Gastroesophageal sphincter (tissue), 4 donors: ENCODE data around the gene UPF3A. TPM values are rescaled to one million over a fixed set of nuclear protein-coding genes. Genes with fewer than 3 reads are reported as not detected.
"Not testable (repeated sequence)": the region's sequence is repeated elsewhere in the genome, so short reads cannot be mapped to it uniquely, and the experiment has no call there.

Source experiments
- ATAC-seq: fragments of 150-250 bp; one replicate; pipeline ENCODE4 v1.9.1; 2016; ENCODE audit warnings: mild to moderate bottlenecking, moderate library complexity
- H3K27ac ChIP-seq, 4 donors: fragments of 200-600 bp; sonication (generic) in 3 of 4; 1 replicate in 3 of 4; 2 replicates in 1 of 4; pipeline ENCODE4 v1.5.1; 2016 to 2019
- H3K27me3 ChIP-seq: fragments of 200-600 bp; sonication (generic); one replicate; pipeline ENCODE4 v1.5.1; 2019
- H3K36me3 ChIP-seq, 2 donors: fragments of 200-600 bp; sonication (generic); one replicate each; pipeline ENCODE4 v1.5.1; 2019; ENCODE audit warnings: control low read depth in 1 of 2
- H3K4me1 ChIP-seq, 3 donors: fragments of 200-600 bp; sonication (generic); 1 replicate in 2 of 3; 2 replicates in 1 of 3; pipeline ENCODE4 v1.5.1; 2016 to 2019; ENCODE audit warnings: control low read depth in 2 of 3
- H3K4me3 ChIP-seq, 2 donors: fragments of 200-600 bp; sonication (generic); one replicate each; pipeline ENCODE4 v1.5.1; 2019; ENCODE audit warnings: mild to moderate bottlenecking in 1 of 2, moderate library complexity in 1 of 2
- H3K9me3 ChIP-seq, 3 donors: fragments of 200-600 bp; sonication (generic); one replicate each; pipeline ENCODE4 v1.5.1; 2017 to 2019; ENCODE audit warnings: control low read depth in 2 of 3
- CTCF ChIP-seq, 4 experiments: fragments of 200-600 bp in 2 of 4; fragments of 450-650 bp in 2 of 4; sonication (generic) in 1 of 4; IDR thresholded peaks; one replicate each; pipeline ENCODE4 v1.5.1; 2017 to 2019; ENCODE audit warnings: antibody characterized with exemption in 4 of 4, mild to moderate bottlenecking in 2 of 4, moderate library complexity in 2 of 4
- EP300 ChIP-seq: sonication (generic); formaldehyde crosslinking; IDR thresholded peaks from one replicate; pipeline ENCODE4 v1.6.1; 2017; ENCODE audit warnings: antibody characterized with exemption, mild to moderate bottlenecking
- POLR2A ChIP-seq, 2 donors: fragments of 450-650 bp; IDR thresholded peaks; one replicate each; pipeline ENCODE4 v1.6.1; 2017; ENCODE audit warnings: antibody characterized with exemption in 2 of 2, mild to moderate bottlenecking in 2 of 2, moderate library complexity in 1 of 2
- POLR2AphosphoS5 ChIP-seq: sonication (generic); formaldehyde crosslinking; IDR thresholded peaks from one replicate; pipeline ENCODE4 v1.6.1; 2017; ENCODE audit warnings: antibody characterized with exemption
- WGBS, 2 donors: methylation state at CpG; one replicate each; pipeline ENCODE4 v1.1.5; 2018; ENCODE audit warnings: low coverage in 1 of 2; 5-methylcytosine and 5-hydroxymethylcytosine counted together
- total RNA-seq, 4 donors: library from RNA; depleted of rRNA; stranded (reverse); fragments of >200 nt; gene quantifications; one replicate each; pipeline ENCODE4 v1.1.0, GENCODE V29; 2016

UPF3A gene
- total RNA-seq, 4 donors from 2014 or later: 31.0 to 40.0 (median 37.9) TPM

DNA sequence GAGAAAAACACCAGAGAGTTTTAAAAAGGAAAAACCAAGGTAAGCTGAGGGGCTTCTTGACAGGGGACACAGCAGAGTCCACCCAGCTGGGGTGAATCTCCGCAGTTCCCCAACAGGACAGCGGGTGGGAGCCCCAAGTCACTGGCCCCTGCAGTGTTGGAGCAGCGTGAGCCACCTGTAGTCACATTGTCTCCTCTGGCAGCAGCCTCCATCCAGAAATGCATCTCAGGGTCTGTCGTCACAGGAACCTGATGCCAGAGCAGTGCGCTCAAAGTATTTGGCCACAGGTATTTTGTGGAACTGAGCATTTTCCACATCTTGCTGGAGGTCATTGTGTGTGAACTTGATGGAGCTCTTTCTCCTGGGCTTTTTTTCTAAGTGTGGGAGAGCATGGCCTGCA is 57.6 kb downstream of the UPF3A start:
- peaks cover 11% of the 10 kb centered on the region for H3K27me3 ChIP-seq
- H3K36me3 ChIP-seq: no peaks in the 10 kb centered on the region
- no peak overlapping the region for H3K27ac ChIP-seq
- H3K4me3 ChIP-seq: no peak overlapping the region
- TF ChIP-seq CTCF (IDR thresholded peaks at IDR 0.05) (no peak), POLR2AphosphoS5 (no peak), EP300 (no peak), POLR2A (IDR thresholded peaks at IDR 0.05) (no peak)
- no peak for ATAC-seq
- 90% methylated on average over 2 of the region's 5 CpGs; no CpG with 5 or more reads in 1 of the 2 donors for WGBS, 2 donors
- H3K4me1 ChIP-seq: no peaks in the 10 kb centered on the region
- no peaks in the 10 kb centered on the region for H3K9me3 ChIP-seq

DNA sequence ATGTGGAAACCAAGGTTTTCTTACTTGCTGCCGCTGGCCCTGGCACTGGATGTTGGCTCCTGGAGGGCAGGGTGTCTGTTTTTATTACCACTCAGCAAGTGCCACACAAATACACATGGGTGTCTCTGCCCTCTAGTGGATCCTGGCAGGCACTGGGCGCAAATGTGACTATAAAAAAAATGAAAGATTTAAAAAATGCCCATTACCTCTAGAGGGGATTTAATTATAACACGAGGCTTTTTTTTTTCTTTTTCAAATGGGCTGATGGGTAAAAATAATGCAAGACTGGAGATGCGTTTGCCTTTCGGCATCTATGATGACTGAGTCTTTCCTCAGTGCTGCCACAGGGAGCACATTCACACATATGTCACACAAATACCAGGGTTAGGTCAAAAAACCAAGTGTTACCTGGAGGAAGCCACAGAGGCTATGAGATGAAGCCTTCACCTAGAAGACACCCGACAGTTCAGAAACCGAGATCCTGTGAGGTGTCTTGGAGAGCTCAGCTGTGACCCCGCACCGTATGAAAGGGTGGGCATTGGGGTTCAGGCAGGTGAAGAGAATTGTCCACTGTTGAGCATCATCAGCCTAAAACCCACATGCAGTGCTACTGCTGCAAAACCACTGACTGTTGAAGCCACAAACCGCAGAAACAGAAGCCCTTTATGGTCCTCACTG is 58.6 kb downstream of the UPF3A start:
- Histone ChIP-seq H3K27me3 (peaks cover 11% of the 10 kb centered on the region), H3K4me3 (no peak overlapping the region), H3K4me1 (no peaks in the 10 kb centered on the region), H3K36me3 (no peaks in the 10 kb centered on the region), H3K9me3 (no peaks in the 10 kb centered on the region), H3K27ac (no peak overlapping the region)
- ATAC-seq: no peak
- 42 to 49% methylated on average over 6 to 10 of the region's 10 CpGs for WGBS, 2 donors
- TF ChIP-seq CTCF (IDR thresholded peaks at IDR 0.05): peak; percentile 23 to 61 (median 38)
- TF ChIP-seq POLR2AphosphoS5: no peak

- no peak for TF ChIP-seq POLR2AphosphoS5
- no peak for TF ChIP-seq EP300
- TF ChIP-seq CTCF (IDR thresholded peaks at IDR 0.05): no peak
- no peak for TF ChIP-seq POLR2A (IDR thresholded peaks at IDR 0.05)
- Histone ChIP-seq H3K4me1 (no peaks in the 10 kb centered on the region), H3K9me3 (no peaks in the 10 kb centered on the region), H3K27me3 (peaks cover 13% of the 10 kb centered on the region), H3K27ac (no peak overlapping the region), H3K36me3 (no peaks in the 10 kb centered on the region), H3K4me3 (no peak overlapping the region)
- ATAC-seq: no peak
- 43 to 60% methylated on average over 3 to 7 of the region's 14 CpGs for WGBS, 2 donors
Measured at GRCh38 chr13:114341003-114341777, 59.8 kb downstream of the UPF3A start.

DNA sequence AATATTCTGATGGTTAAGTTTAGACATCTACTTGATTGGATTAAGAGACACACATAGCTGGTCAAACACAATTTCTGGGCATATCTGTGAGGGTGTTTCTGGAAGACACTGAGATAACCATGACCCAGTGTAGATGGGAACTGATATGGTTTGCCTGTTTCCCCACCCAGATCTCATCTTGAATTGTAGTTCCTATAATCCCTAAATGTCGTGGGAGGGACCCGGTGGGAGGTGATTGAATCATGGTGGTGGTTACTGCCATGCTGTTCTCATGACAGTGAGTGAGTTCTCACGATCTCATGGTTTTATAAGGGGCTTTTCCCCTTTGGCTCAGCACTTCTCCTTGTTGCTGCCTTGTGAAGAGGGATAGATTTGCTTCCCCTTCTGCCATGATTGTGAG is 65.9 kb downstream of the UPF3A start:
- WGBS, 2 donors: 60% methylated on average over 1 of the region's 3 CpGs; no CpG with 5 or more reads in 1 of the 2 donors
- not testable (repeated sequence) for ATAC-seq

GRCh38 chr13:114352763-114353162 is 71.4 kb downstream of the UPF3A start:
- TF ChIP-seq CTCF (IDR thresholded peaks at IDR 0.05): peak in 2 of 4 experiments; percentile 20 to 38
- H3K4me1 ChIP-seq, ATAC-seq, H3K4me3 ChIP-seq, H3K9me3 ChIP-seq, H3K27ac ChIP-seq, H3K36me3 ChIP-seq: not testable (repeated sequence)
- WGBS, 2 donors: 95% methylated on average over 4 of the region's 34 CpGs; no CpG with 5 or more reads in 1 of the 2 donors
- peaks cover 17% of the 10 kb centered on the region for H3K27me3 ChIP-seq

More for the DNA sequence above, 65.9 kb downstream of the UPF3A start:
- H3K27ac ChIP-seq, H3K36me3 ChIP-seq, H3K4me3 ChIP-seq, H3K9me3 ChIP-seq, H3K4me1 ChIP-seq: not testable (repeated sequence)
- H3K27me3 ChIP-seq: peaks cover 19% of the 10 kb centered on the region

- not testable (repeated sequence) for H3K9me3 ChIP-seq, H3K4me3 ChIP-seq, H3K27ac ChIP-seq, H3K36me3 ChIP-seq, H3K4me1 ChIP-seq, ATAC-seq
- no CpG with 5 or more reads among the region's 38 CpGs for WGBS, 2 donors
- peaks cover 13% of the 10 kb centered on the region for H3K27me3 ChIP-seq
Measured at GRCh38 chr13:114353382-114353781, 72.0 kb downstream of the UPF3A start.
